SK-N-SH (cell line): ENCODE data around the gene PDE4D.

Experiments
- CTCF ChIP-seq: fragments of 200-600 bp; sonication (generic); IDR thresholded peaks from 2 replicates; pipeline ENCODE4 v1.6.1; 2017; ENCODE audit warnings: antibody characterized with exemption, mild to moderate bottlenecking, moderate library complexity
- POLR2AphosphoS5 ChIP-seq: IDR thresholded peaks from 2 replicates; pipeline ENCODE4 v1.6.1; 2012; ENCODE audit warnings: low read depth, low read length
- RAD21 ChIP-seq: IDR thresholded peaks from 2 replicates; pipeline ENCODE4 v1.6.1; 2012; ENCODE audit warnings: mild to moderate bottlenecking, low read length
- SIN3A ChIP-seq: IDR thresholded peaks from 2 replicates; pipeline ENCODE4 v1.6.1; 2012; ENCODE audit warnings: low read depth, mild to moderate bottlenecking, low read length, moderate library complexity, borderline replicate concordance
- YY1 ChIP-seq: IDR thresholded peaks from 2 replicates; pipeline ENCODE4 v1.4.0; 2012; ENCODE audit warnings: low read depth, mild to moderate bottlenecking
- ZBTB33 ChIP-seq: IDR thresholded peaks from 2 replicates; pipeline ENCODE4 v1.4.0; 2012; ENCODE audit warnings: low read depth, borderline replicate concordance

- no peak for TF ChIP-seq CTCF
- no peak for TF ChIP-seq YY1
- TF ChIP-seq RAD21: no peak
- no peak for TF ChIP-seq POLR2AphosphoS5
- TF ChIP-seq SIN3A: no peak
- TF ChIP-seq ZBTB33: no peak
These were observed 607.0 kb downstream of the PDE4D start for GRCh38 chr5:59286510-59286909.
